HepG2 (cell line): ENCODE measurements around the gene S100A13. TPM values are rescaled to one million over a fixed set of nuclear protein-coding genes. Genes with fewer than 3 reads are reported as not detected.

Experiments used
- ATF1 ChIP-seq: IDR thresholded peaks from 2 replicates; pipeline ENCODE4 v1.6.1; 2016; ENCODE audit warnings: mild to moderate bottlenecking, control low read depth
- CEBPG ChIP-seq: IDR thresholded peaks from 2 replicates; pipeline ENCODE4 v1.6.1; 2016
- CREB1 ChIP-seq, 2 experiments: fragments of 450-650 bp in 1 of 2; IDR thresholded peaks; 2 replicates each; pipeline ENCODE4 v1.6.1; 2016 to 2017; ENCODE audit warnings: control low read depth in 1 of 2, mild to moderate bottlenecking in 1 of 2, missing compliant biosample characterization in 1 of 2, missing genetic modification characterization in 1 of 2
- DNMT1 ChIP-seq: sonication (generic); formaldehyde crosslinking; IDR thresholded peaks from 2 replicates; pipeline ENCODE4 v1.5.1; 2020; ENCODE audit warnings: mild to moderate bottlenecking, missing genetic modification reagents
- ELF1 ChIP-seq: sonication (generic); formaldehyde crosslinking; IDR thresholded peaks from 2 replicates; pipeline ENCODE4 v1.4.0; 2020; ENCODE audit warnings: missing genetic modification reagents
- GRHL1 ChIP-seq: sonication (generic); formaldehyde crosslinking; conservative IDR thresholded peaks from 2 replicates; pipeline ENCODE4 v1.8.0; 2022; ENCODE audit warnings: missing genetic modification reagents
- HDAC2 ChIP-seq: sonication (generic); formaldehyde crosslinking; IDR thresholded peaks from 2 replicates; pipeline ENCODE4 v1.4.0; 2020; ENCODE audit warnings: missing genetic modification reagents
- MATR3 ChIP-seq: sonication (generic); formaldehyde crosslinking; IDR thresholded peaks from 2 replicates; pipeline ENCODE4 v1.4.0; 2020; ENCODE audit warnings: missing genetic modification reagents
- MLXIP ChIP-seq: sonication (generic); formaldehyde crosslinking; IDR thresholded peaks from 2 replicates; pipeline ENCODE4 v1.9.0; 2021; ENCODE audit warnings: missing genetic modification reagents, borderline replicate concordance
- NFKBIZ ChIP-seq: IDR thresholded peaks from 2 replicates; pipeline ENCODE4 v1.6.1; 2018; ENCODE audit warnings: missing genetic modification reagents, missing compliant biosample characterization
- NFRKB ChIP-seq: fragments of 450-650 bp; IDR thresholded peaks from 2 replicates; pipeline ENCODE4 v1.6.1; 2017
- NR3C1 ChIP-seq: sonication (generic); formaldehyde crosslinking; IDR thresholded peaks from 2 replicates; pipeline ENCODE4 v1.4.0; 2020; ENCODE audit warnings: missing genetic modification reagents
- RBM39 ChIP-seq: fragments of 200-400 bp; formaldehyde crosslinking; IDR thresholded peaks from one replicate; pipeline ENCODE4 v1.6.1; 2018; ENCODE audit warnings: antibody characterized with exemption, mild to moderate bottlenecking, low read depth, low read length; ENCODE audit not compliant: poor library complexity, severe bottlenecking
- SAP130 ChIP-seq: IDR thresholded peaks from 2 replicates; pipeline ENCODE4 v1.6.1; 2016; ENCODE audit warnings: low read depth
- SKI ChIP-seq: fragments of 450-650 bp; IDR thresholded peaks from one replicate; pipeline ENCODE4 v1.6.1; 2018; ENCODE audit warnings: mild to moderate bottlenecking; ENCODE audit not compliant: partially characterized antibody
- TAF15 ChIP-seq: fragments of 200-400 bp; formaldehyde crosslinking; IDR thresholded peaks from one replicate; pipeline ENCODE4 v1.6.1; 2018; ENCODE audit warnings: mild to moderate bottlenecking, low read depth, low read length; ENCODE audit not compliant: poor library complexity, severe bottlenecking
- ZFP36L2 ChIP-seq: sonication (generic); formaldehyde crosslinking; IDR thresholded peaks from 2 replicates; pipeline ENCODE4 v1.4.0; 2020; ENCODE audit warnings: missing genetic modification reagents
- ZMAT3 ChIP-seq: sonication (generic); formaldehyde crosslinking; conservative IDR thresholded peaks from 2 replicates; pipeline ENCODE4 v1.7.0; 2021; ENCODE audit warnings: missing genetic modification reagents
- ZNF468 ChIP-seq: sonication (generic); formaldehyde crosslinking; IDR thresholded peaks from 2 replicates; pipeline ENCODE4 v1.8.0; 2022; ENCODE audit warnings: mild to moderate bottlenecking, moderate library complexity, missing genetic modification reagents
- ZNF552 ChIP-seq: sonication (generic); formaldehyde crosslinking; IDR thresholded peaks from 2 replicates; pipeline ENCODE4 v1.9.0; 2022; ENCODE audit warnings: missing genetic modification reagents, mild to moderate bottlenecking, borderline replicate concordance
- ZNF792 ChIP-seq: IDR thresholded peaks from 2 replicates; pipeline ENCODE4 v1.6.1; 2016
- ZNF800 ChIP-seq: sonication (generic); formaldehyde crosslinking; IDR thresholded peaks from 2 replicates; pipeline ENCODE4 v1.4.0; 2020; ENCODE audit warnings: missing genetic modification reagents
- polyA plus RNA-seq, 8 experiments: library from polyadenylated mRNA; depleted of rRNA in 3 of 8; stranded (reverse) in 7 of 8; unstranded in 1 of 8; fragments of >200 nt; fragmentation: Illumina TruSeq in 4 of 8; extraction: Trizol in 4 of 8; gene quantifications; 2 replicates each; pipeline versions ENCODE4 v1.2.1 to v1.2.3, GENCODE V29; 2011 to 2016; ENCODE audit warnings: low read depth in 4 of 8, missing spikeins in 1 of 8, mixed read lengths in 1 of 8; ENCODE audit not compliant: insufficient read depth in 1 of 8
- total RNA-seq, 5 experiments: library from RNA; depleted of rRNA; stranded (reverse); fragments of >200 nt; fragmentation: Illumina TruSeq; extraction: Trizol; gene quantifications; 2 replicates each; pipeline ENCODE4 v1.2.3, GENCODE V29; 2016; ENCODE audit warnings: low read depth in 1 of 5

S100A13 gene
- total and polyA plus RNA-seq, 2 of the 13 experiments (the other 11 are each of a cell fraction or from before 2014, with no cell fraction given) = 89.5 to 172 TPM

GRCh38 chr1:153670859-153671627, 43.7 kb upstream of the S100A13 start, which contains the start of gene ILF2 (continued):
- TF ChIP-seq NR3C1 (no peak), NFKBIZ (CRISPR knock-in tag) (0 out of 2 replicates have a peak, but pooled peaks have one; percentile 24), RBM39 (no peak), ZNF792 (no peak; the same call in 1 of the 2 replicates), ZNF800 (CRISPR knock-in tag) (no peak), ELF1 (CRISPR knock-in tag) (no peak), MLXIP (no peak), ZNF552 (CRISPR knock-in tag) (no peak), SKI (peak; percentile 31), ZNF468 (no peak), CEBPG (CRISPR knock-in tag) (peak; percentile 8), HDAC2 (CRISPR knock-in tag) (0 out of 2 replicates have a peak, but pooled peaks have one; percentile 29), ZFP36L2 (CRISPR knock-in tag) (no peak), ZMAT3 (CRISPR knock-in tag) (peak; percentile 68; the same call in 1 of the 2 replicates), TAF15 (no peak), GRHL1 (CRISPR knock-in tag) (no peak), NFRKB (no peak), DNMT1 (no peak), CREB1 (IDR thresholded peaks at IDR 0.05) (peak; percentile 88), CREB1 (CRISPR knock-in tag; IDR thresholded peaks at IDR 0.05) (peak; percentile 93), ATF1 (CRISPR knock-in tag) (peak; percentile 86), SAP130 (CRISPR knock-in tag) (peak; percentile 88), MATR3 (no peak)
